Measurements from ENCODE around the gene SLC7A14. TPM values are rescaled to one million over a fixed set of nuclear protein-coding genes. Genes with fewer than 3 reads are reported as not detected.

Gene SLC7A14
- total RNA-seq, 1 donor from 2014 or later = 6.2 TPM

- H3K9me3 Mint-ChIP-seq (ENCODE audit: unreplicated experiment) = no peaks in the 10 kb centered on the region
- no peak for DNase-seq
- no peak overlapping the region for H3K27ac Mint-ChIP-seq (ENCODE audit: unreplicated experiment)
- no peak for TF ChIP-seq CTCF (IDR thresholded peaks at IDR 0.05; ENCODE audit: partially characterized antibody, unreplicated experiment)
- H3K4me3 Mint-ChIP-seq (ENCODE audit: unreplicated experiment) = no peak overlapping the region
- H3K36me3 Mint-ChIP-seq (ENCODE audit: unreplicated experiment) = no peaks in the 10 kb centered on the region
- H3K4me1 Mint-ChIP-seq (ENCODE audit: low read depth, unreplicated experiment) = peaks cover 2% of the 10 kb centered on the region
- no peaks in the 10 kb centered on the region for H3K27me3 Mint-ChIP-seq (ENCODE audit: unreplicated experiment)
Observed at GRCh38 chr3:170542704-170543103, 43.2 kb downstream of the SLC7A14 start.

- no peak overlapping the region for H3K4me3 Mint-ChIP-seq (ENCODE audit: unreplicated experiment)
- no peaks in the 10 kb centered on the region for H3K27me3 Mint-ChIP-seq (ENCODE audit: unreplicated experiment)
- H3K36me3 Mint-ChIP-seq (ENCODE audit: unreplicated experiment) = no peaks in the 10 kb centered on the region
- no peak for DNase-seq
- no peaks in the 10 kb centered on the region for H3K9me3 Mint-ChIP-seq (ENCODE audit: unreplicated experiment)
- peaks cover 2% of the 10 kb centered on the region for H3K4me1 Mint-ChIP-seq (ENCODE audit: low read depth, unreplicated experiment)
- no peak overlapping the region for H3K27ac Mint-ChIP-seq (ENCODE audit: unreplicated experiment)
- TF ChIP-seq CTCF (IDR thresholded peaks at IDR 0.05; ENCODE audit: partially characterized antibody, unreplicated experiment) = no peak
Observed at GRCh38 chr3:170539897-170540296, 46.0 kb downstream of the SLC7A14 start.

- no peak for DNase-seq
- H3K4me1 Mint-ChIP-seq (ENCODE audit: low read depth, unreplicated experiment) = peaks cover 4% of the 10 kb centered on the region
- no peak overlapping the region for H3K27ac Mint-ChIP-seq (ENCODE audit: unreplicated experiment)
- H3K27me3 Mint-ChIP-seq (ENCODE audit: unreplicated experiment) = no peaks in the 10 kb centered on the region
- H3K9me3 Mint-ChIP-seq (ENCODE audit: unreplicated experiment) = no peaks in the 10 kb centered on the region
- H3K36me3 Mint-ChIP-seq (ENCODE audit: unreplicated experiment) = no peaks in the 10 kb centered on the region
- no peak for TF ChIP-seq CTCF (IDR thresholded peaks at IDR 0.05; ENCODE audit: partially characterized antibody, unreplicated experiment)
- H3K4me3 Mint-ChIP-seq (ENCODE audit: unreplicated experiment) = no peak overlapping the region
Observed at GRCh38 chr3:170536712-170537111, 49.2 kb downstream of the SLC7A14 start.

GRCh38 chr3:170534227-170534626 lies 51.6 kb downstream of the SLC7A14 start:
- DNase-seq = no peak
- TF ChIP-seq CTCF (IDR thresholded peaks at IDR 0.05; ENCODE audit: partially characterized antibody, unreplicated experiment) = no peak
- H3K36me3 Mint-ChIP-seq (ENCODE audit: unreplicated experiment) = no peaks in the 10 kb centered on the region
- no peak overlapping the region for H3K27ac Mint-ChIP-seq (ENCODE audit: unreplicated experiment)
- H3K9me3 Mint-ChIP-seq (ENCODE audit: unreplicated experiment) = peaks cover 1% of the 10 kb centered on the region
- H3K4me1 Mint-ChIP-seq (ENCODE audit: low read depth, unreplicated experiment) = peaks cover 4% of the 10 kb centered on the region
- no peak overlapping the region for H3K4me3 Mint-ChIP-seq (ENCODE audit: unreplicated experiment)
- H3K27me3 Mint-ChIP-seq (ENCODE audit: unreplicated experiment) = no peaks in the 10 kb centered on the region

GRCh38 chr3:170532573-170532972 lies 53.3 kb downstream of the SLC7A14 start:
- H3K4me1 Mint-ChIP-seq (ENCODE audit: low read depth, unreplicated experiment) = peaks cover 2% of the 10 kb centered on the region
- DNase-seq = no peak
- no peak overlapping the region for H3K4me3 Mint-ChIP-seq (ENCODE audit: unreplicated experiment)

More at GRCh38 chr3:170532573-170532972, 53.3 kb downstream of the SLC7A14 start:
- Mint-ChIP-seq H3K9me3 (ENCODE audit: unreplicated experiment) (peaks cover 1% of the 10 kb centered on the region), H3K27ac (ENCODE audit: unreplicated experiment) (no peak overlapping the region), H3K36me3 (ENCODE audit: unreplicated experiment) (no peaks in the 10 kb centered on the region), H3K27me3 (ENCODE audit: unreplicated experiment) (no peaks in the 10 kb centered on the region)
- TF ChIP-seq CTCF (IDR thresholded peaks at IDR 0.05; ENCODE audit: partially characterized antibody, unreplicated experiment) = no peak
